Measurements from ENCODE around the gene MAP7.
"Not testable (repeated sequence)": the region's sequence is repeated elsewhere in the genome, so short reads cannot be mapped to it uniquely, and the experiment has no call there.

Gene MAP7

GRCh38 chr6:136404007-136404406 is 146.2 kb downstream of the MAP7 start:
- Histone ChIP-seq H3K4me1 (ENCODE audit: low read length) (peaks cover 5% of the 10 kb centered on the region; the same call in 1 of the 2 replicates), H3K27ac (ENCODE audit: low read length) (no peak overlapping the region)

GRCh38 chr6:136403110-136403980 is 146.9 kb downstream of the MAP7 start:
- no peak overlapping the region for H3K27ac ChIP-seq (ENCODE audit: low read length)
- TF ChIP-seq EZH2phosphoT487 (IDR thresholded peaks at IDR 0.05; ENCODE audit: low read depth) (no peak), CTCF (IDR thresholded peaks at IDR 0.05; ENCODE audit: low read depth, low read length) (no peak)
- H3K36me3 ChIP-seq (replicated peaks; ENCODE audit: low read depth, low read length), result no peaks in the 10 kb centered on the region
- peaks cover 5% of the 10 kb centered on the region; the same call in 1 of the 2 replicates for H3K4me1 ChIP-seq (ENCODE audit: low read length)
- no peaks in the 10 kb centered on the region for H3K9me3 ChIP-seq (ENCODE audit: insufficient read depth, low read length)
- H3K27me3 ChIP-seq (ENCODE audit: low read depth, low read length), result no peaks in the 10 kb centered on the region
- no peaks in the 10 kb centered on the region for H3K79me2 ChIP-seq (ENCODE audit: low read length)
- H3K9ac ChIP-seq (ENCODE audit: low read length), result no peak overlapping the region
- no peak overlapping the region for H2AFZ ChIP-seq (ENCODE audit: low read depth, low read length)
- no peak overlapping the region for H3K4me3 ChIP-seq (ENCODE audit: low read length)
- H4K20me1 ChIP-seq (ENCODE audit: insufficient read depth, low read length), result no peaks in the 10 kb centered on the region
- H3K4me2 ChIP-seq (ENCODE audit: low read length), result no peak overlapping the region

More at GRCh38 chr6:136404007-136404406, 146.2 kb downstream of the MAP7 start:
- no peaks in the 10 kb centered on the region for H3K27me3 ChIP-seq (ENCODE audit: low read depth, low read length)
- no peak overlapping the region for H3K4me3 ChIP-seq (ENCODE audit: low read length)
- H2AFZ ChIP-seq (ENCODE audit: low read depth, low read length), result no peak overlapping the region
- no peaks in the 10 kb centered on the region for H3K9me3 ChIP-seq (ENCODE audit: insufficient read depth, low read length)
- H3K36me3 ChIP-seq (replicated peaks; ENCODE audit: low read depth, low read length), result no peaks in the 10 kb centered on the region
- H3K79me2 ChIP-seq (ENCODE audit: low read length), result no peaks in the 10 kb centered on the region
- TF ChIP-seq EZH2phosphoT487 (IDR thresholded peaks at IDR 0.05; ENCODE audit: low read depth) (no peak), CTCF (IDR thresholded peaks at IDR 0.05; ENCODE audit: low read depth, low read length) (no peak)
- no peak overlapping the region for H3K9ac ChIP-seq (ENCODE audit: low read length)
- no peak overlapping the region for H3K4me2 ChIP-seq (ENCODE audit: low read length)
- H4K20me1 ChIP-seq (ENCODE audit: insufficient read depth, low read length), result no peaks in the 10 kb centered on the region

- no peak for TF ChIP-seq CTCF (IDR thresholded peaks at IDR 0.05; ENCODE audit: low read depth, low read length)
- no peak for TF ChIP-seq EZH2phosphoT487 (IDR thresholded peaks at IDR 0.05; ENCODE audit: low read depth)
- no peaks in the 10 kb centered on the region for H3K27me3 ChIP-seq (ENCODE audit: low read depth, low read length)
- H3K4me3 ChIP-seq (ENCODE audit: low read length), result no peak overlapping the region
- no peak overlapping the region for H2AFZ ChIP-seq (ENCODE audit: low read depth, low read length)
- no peaks in the 10 kb centered on the region for H4K20me1 ChIP-seq (ENCODE audit: insufficient read depth, low read length)
- no peaks in the 10 kb centered on the region for H3K79me2 ChIP-seq (ENCODE audit: low read length)
- H3K4me1 ChIP-seq (ENCODE audit: low read length), result peaks cover 5% of the 10 kb centered on the region; the same call in 1 of the 2 replicates
- H3K9me3 ChIP-seq (ENCODE audit: insufficient read depth, low read length), result no peaks in the 10 kb centered on the region
- no peak overlapping the region for H3K4me2 ChIP-seq (ENCODE audit: low read length)
- H3K36me3 ChIP-seq (replicated peaks; ENCODE audit: low read depth, low read length), result no peaks in the 10 kb centered on the region
- no peak overlapping the region for H3K9ac ChIP-seq (ENCODE audit: low read length)
- H3K27ac ChIP-seq (ENCODE audit: low read length), result no peak overlapping the region
These were observed 148.5 kb downstream of the MAP7 start for GRCh38 chr6:136401749-136402148.

GRCh38 chr6:136401236-136401635 is 149.0 kb downstream of the MAP7 start:
- H3K36me3 ChIP-seq (replicated peaks; ENCODE audit: low read depth, low read length); H3K4me3 ChIP-seq (ENCODE audit: low read length); H3K4me2 ChIP-seq (ENCODE audit: low read length); H3K9ac ChIP-seq (ENCODE audit: low read length); H3K27ac ChIP-seq (ENCODE audit: low read length); H3K79me2 ChIP-seq (ENCODE audit: low read length); H3K9me3 ChIP-seq (ENCODE audit: insufficient read depth, low read length); H3K4me1 ChIP-seq (ENCODE audit: low read length); H3K27me3 ChIP-seq (ENCODE audit: low read depth, low read length); H4K20me1 ChIP-seq (ENCODE audit: insufficient read depth, low read length); H2AFZ ChIP-seq (ENCODE audit: low read depth, low read length): not testable (repeated sequence)

Data from OCI-LY3 (cell line).